ENCODE measurements around the gene HOXC4.
"Not testable (repeated sequence)": the region's sequence is repeated elsewhere in the genome, so short reads cannot be mapped to it uniquely, and the experiment has no call there.

HOXC4 gene

DNA sequence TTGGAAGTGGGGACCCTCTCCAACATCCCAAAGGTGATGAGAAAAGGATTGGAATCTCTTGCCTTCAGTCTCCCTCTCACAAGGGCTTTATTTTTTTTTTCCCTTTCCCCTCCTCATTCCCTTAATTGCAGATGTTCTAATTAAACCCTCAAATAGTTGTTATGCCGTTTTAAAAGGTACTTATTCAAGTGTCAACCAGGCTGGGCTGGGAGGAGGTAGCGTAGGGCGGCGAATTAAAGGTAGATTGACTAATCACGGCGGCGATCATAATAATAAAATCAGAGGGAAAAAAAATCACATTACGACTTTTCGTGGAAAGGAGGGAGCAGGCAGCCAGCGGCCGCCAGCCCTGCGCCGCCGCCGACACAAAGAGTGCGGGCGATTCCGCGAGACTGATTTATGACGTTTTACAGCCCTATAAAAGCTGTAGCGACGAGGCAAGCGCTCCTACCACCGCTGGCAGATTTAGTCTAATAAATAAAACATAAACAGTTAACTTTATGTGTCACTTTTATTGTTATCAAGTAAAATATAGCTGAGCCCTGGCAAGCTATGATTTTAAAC, 1.7 kb upstream of the HOXC4 start:
- in situ Hi-C loops (cut with HindIII; ENCODE audit: low sequenced_read_pairs) = no loop called here

DNA sequence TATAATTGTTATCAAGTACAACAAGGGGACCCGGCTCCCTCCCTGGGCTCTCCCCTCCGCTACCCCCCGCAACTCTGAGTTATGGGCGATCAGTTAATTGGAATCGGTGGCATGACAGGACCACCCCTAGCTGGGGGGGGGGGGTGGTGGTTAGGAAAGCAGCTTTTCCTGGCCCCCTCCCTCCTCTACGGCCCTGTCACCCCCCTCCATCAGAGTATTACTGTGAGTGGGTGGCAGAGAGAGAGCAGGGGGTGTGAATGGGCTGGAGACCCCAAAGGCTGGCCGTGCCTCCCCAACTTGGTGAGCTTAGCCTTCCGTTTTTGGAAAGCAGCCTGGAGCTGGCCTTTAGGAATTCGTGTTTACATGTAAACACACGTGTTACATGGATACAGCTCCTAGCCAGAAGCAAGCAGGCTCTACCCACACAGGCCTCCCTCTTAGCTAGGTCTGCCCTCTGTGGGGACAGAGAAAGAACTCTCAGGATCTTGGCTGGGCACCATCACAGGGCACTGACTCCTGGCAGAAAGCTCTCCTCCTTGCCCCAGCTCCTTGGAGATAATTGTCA, 1.1 kb upstream of the HOXC4 start:
- in situ Hi-C loops (cut with HindIII; ENCODE audit: low sequenced_read_pairs) = no loop called here

DNA sequence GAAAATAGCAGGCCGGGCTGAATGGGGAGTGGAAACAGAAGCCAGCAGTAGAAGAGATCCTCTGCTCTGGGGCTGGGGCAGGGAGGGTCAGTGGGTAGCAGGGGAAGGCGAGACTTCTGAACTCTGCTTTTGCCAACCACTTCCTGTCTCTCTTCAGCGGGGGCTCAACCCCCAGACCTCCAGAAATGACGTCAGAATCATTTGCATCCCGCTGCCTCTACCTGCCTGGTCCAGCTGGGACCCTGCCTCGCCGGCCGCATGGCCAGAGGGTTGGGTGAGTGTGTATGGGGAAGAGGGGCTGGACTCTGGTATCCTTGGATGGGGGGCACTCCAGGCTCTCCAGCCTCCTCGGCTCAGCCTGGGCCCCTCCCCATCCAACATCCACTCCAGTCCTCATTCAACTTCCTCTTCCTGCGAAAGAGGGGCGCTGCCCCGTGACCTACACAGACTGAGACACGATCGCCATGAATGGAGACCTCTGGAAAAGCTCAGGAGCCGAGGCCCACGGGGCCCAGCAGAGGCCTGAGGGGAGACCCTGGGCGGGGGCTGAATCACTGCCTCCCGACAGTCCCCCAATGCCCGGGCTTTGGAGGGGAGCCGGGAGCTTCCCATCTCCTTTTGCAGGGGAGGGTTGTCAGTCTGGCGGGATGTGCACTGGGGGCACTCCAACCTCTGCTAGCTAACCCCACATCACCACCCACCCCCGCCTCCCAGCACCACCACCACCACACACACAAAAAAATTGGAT, 458 bp upstream of the HOXC4 start:
- in situ Hi-C loops (cut with HindIII; ENCODE audit: low sequenced_read_pairs) = no loop called here

DNA sequence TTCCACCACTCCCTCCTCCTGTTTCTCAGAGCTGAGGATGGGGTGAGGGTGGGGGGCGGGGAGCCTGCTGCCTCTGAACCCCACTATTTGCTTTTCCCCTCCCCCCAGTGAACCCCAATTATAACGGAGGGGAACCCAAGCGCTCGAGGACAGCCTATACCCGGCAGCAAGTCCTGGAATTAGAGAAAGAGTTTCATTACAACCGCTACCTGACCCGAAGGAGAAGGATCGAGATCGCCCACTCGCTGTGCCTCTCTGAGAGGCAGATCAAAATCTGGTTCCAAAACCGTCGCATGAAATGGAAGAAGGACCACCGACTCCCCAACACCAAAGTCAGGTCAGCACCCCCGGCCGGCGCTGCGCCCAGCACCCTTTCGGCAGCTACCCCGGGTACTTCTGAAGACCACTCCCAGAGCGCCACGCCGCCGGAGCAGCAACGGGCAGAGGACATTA, 1.1 kb downstream of the HOXC4 start:
- in situ Hi-C loops (cut with HindIII; ENCODE audit: low sequenced_read_pairs) = no loop called here

DNA sequence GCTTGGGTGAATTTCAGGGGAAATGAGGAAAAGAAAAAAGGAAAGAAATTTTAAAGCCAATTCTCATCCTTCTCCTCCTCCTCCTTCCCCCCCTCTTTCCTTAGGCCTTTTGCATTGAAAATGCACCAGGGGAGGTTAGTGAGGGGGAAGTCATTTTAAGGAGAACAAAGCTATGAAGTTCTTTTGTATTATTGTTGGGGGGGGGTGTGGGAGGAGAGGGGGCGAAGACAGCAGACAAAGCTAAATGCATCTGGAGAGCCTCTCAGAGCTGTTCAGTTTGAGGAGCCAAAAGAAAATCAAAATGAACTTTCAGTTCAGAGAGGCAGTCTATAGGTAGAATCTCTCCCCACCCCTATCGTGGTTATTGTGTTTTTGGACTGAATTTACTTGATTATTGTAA, 1.9 kb downstream of the HOXC4 start:
- in situ Hi-C loops (cut with HindIII; ENCODE audit: low sequenced_read_pairs) = no loop called here

DNA sequence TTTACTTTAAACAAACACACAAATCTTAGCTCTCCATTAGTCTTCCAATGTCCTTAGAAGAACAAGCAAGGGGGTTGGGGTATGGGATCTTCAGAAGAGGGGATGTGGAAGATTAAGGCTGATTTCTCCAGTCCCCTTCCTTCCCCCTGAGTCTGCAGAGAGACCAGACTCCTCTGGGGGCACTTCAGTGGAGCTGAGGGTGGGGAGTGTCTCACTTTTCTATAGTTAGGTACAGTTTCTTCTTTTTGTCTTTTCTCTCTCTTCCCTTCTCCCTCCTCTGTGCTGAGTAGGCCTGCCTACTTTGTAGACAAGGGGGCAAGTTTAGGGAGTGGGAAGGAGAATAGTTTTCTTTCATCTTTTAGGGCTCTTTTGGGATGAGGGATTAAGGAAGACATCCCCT, 2.5 kb downstream of the HOXC4 start:
- in situ Hi-C loops (cut with HindIII; ENCODE audit: low sequenced_read_pairs) = no loop called here

DNA sequence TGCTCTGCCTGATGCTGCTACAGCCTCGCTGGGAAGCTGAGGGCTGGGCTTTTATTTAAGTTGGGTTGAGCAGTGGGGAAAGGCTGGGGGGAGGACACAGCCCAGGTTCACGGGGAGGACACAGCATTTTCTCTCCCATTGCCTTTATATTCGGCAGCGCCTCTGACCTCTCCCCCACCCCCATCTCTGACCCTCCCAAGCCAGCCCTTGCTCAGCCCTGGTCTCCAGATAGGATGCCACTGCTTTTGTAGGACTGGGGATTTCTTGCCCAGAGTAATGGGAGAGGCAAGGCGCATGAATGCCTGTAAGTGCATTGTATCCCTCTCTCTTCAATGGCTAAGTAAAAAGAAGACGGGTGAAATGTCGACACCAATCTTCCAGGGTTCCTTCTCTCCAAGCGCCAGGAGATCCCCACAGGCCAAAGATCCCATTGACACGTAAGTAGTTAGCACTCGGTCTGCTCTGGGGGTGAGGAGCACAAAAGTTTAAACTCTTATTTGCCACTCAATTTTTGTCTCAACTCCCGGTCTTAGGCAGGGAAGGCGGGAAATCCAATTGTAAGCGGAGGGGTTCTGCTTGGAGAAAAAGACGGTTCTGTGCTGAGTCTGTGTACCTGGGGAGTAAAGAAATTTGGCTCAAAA, 4.6 kb downstream of the HOXC4 start:
- in situ Hi-C loops (cut with HindIII; ENCODE audit: low sequenced_read_pairs) = no loop called here

DNA sequence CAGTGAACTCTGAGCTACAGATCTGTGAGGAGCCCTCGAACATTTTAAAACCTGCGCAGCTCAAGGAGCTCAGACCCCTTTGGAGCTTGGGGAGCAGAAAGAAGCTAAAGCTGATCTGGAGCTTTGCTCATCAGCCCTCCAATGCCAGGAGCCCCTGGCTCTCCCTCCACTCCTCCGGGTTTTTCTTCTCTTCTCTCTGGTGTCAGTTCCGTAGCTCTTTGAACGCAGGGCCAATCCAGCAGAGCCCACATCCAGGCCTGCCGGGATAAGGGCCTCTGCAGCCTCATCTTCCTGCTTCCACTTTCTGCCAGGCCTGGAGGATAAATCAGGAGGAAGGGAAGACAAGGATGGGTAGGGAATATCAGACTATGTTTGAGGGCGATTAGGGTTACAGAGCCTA, 6.0 kb downstream of the HOXC4 start:
- in situ Hi-C loops (cut with HindIII; ENCODE audit: low sequenced_read_pairs) = no loop called here

DNA sequence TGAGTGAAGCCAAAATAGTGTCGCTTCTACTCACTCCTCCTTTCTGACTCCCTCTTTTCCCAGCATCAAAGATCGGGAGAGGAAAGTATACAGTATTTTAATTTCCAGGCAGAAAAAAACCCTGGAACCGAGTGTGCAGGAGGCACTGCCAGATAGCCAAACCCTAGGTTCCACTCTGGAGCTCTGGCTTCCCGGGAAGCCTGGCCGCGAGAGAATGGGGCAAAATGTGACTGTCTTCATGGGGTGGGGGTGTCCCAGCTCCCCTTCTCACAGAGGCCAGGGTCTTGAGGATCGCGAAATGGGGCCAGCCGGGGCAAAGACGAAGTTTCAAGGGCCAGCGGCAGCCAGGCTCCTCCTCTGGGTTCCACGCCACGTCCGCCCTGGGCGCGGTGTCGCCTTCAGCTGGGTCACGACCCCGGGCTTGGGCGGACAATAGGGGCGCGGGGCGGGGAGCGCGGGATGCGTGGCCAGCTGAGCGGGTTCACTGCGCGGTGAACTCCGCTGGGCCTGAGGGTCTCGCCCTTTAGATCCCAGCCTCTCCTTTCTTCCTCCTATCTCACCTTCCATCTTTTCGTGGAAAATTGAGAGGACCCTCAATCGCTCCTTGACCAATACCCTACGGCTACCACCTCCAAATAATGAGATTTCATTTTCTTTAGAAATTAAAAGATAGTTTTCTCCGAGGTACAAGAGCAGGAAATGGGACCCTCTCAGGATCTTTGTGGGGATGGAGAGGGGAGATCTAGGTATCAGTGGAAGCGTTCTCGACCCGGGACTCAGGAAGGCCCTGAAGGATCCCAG, 6.7 kb downstream of the HOXC4 start:
- in situ Hi-C loops (cut with HindIII; ENCODE audit: low sequenced_read_pairs) = no loop called here

DNA sequence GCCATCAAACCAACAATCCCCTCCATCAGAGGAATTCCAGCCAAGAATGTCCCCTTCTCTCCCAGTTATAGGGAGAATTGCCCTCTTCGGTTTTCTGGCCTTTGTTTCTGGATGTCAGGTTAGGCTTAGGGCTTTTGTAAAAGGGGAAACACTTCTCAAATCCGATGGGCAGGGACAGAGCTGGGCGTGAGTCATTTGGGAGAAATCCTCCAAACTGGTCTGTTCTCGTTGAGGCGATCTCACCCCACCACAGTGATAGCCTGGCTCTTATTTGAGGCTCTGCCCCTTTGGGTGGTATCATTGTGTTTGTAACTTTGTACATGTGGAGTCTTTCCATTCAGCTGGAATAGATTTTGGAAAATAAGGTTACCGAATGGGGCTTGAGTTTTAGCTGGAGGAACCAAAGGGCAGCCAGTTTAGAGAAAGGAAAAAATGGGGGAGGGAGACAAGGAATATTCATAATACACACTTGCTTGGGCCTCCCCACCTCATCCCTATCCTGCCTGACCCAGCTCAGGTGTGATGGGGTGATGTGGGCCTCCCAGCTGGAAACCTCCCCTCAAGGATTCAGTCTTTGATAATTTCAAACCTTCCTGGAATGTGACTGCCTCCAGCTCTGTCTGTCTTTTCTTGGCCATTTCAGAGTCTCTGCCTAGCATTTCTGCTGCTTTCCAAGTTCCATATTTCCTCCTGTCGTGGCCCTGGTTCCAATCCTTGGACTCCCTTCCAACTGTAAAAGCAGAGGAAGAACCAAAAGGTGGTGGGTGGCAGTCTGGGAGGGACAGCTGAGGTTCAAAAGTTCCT, 7.5 kb downstream of the HOXC4 start:
- in situ Hi-C loops (cut with HindIII; ENCODE audit: low sequenced_read_pairs) = no loop called here

DNA sequence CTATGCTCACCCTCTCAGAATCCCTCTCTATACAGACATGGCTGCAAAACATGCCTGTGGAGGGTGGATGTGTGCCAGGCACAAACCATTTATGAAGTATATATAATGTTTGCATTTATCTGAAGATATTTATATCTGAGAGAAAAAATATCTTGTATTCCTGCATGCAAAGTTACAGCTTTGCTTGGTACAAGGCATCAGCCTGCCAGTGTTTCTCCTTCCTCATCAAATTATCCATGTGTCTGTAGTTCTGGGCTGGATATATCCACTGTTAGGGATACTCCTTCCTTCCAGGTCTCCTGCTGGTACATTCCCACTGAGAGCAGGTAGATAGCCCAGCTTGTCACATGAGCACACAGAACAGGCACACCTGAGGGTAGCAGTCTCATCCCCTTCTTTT, 12.0 kb downstream of the HOXC4 start:
- in situ Hi-C loops (cut with HindIII; ENCODE audit: low sequenced_read_pairs) = no loop called here

DNA sequence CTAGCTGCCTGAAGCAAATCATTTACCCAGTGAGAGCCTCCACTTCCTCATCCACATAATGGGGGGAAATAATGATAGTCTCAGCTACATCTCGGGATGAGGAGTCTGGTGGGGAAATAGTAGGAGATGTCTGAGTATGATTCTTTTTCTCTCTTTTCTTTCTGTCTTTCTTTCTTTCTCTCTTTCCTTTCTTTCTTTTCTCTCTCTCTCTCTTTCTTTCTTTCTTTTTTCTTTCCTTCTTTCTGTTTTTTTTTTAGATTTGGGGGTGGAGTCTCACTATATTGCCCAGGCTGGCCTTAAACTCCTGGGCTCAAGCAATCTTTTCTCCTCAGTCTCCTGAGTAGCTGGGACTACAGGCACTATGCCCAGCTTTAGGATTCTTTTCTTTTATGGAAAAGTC, 12.8 kb downstream of the HOXC4 start:
- in situ Hi-C loops (cut with HindIII; ENCODE audit: low sequenced_read_pairs) = no loop called here

DNA sequence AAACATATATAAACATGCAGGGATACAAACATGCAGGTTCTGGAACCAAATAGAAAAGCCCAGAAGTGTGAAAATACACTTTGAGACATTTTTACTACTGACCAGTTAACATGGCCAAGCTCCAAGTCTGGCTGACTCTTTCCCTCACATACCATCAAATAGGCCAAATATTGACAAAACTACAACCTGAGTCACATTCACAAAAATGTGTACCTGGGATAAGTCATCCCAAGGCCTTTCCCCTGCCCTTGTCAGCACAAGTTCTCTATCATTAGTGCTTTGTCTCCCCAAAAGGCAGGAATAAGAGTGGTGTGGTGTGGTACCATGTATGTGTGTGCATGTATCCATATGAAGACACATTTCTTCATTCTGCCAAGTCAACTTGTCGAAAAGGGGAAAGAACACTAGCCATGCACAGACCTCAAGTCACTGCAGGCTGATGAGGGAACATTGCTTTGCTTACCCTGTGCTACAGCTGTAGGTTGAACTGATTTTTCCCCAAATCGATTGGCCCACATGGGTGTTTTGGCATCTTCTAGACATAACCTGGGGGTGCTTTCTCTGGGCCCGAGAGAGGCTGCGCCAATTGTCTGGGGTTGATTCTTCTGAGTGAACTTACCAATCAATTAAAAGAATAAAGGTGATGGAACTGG, 14.9 kb downstream of the HOXC4 start:
- in situ Hi-C loops (cut with HindIII; ENCODE audit: low sequenced_read_pairs) = no loop called here

DNA sequence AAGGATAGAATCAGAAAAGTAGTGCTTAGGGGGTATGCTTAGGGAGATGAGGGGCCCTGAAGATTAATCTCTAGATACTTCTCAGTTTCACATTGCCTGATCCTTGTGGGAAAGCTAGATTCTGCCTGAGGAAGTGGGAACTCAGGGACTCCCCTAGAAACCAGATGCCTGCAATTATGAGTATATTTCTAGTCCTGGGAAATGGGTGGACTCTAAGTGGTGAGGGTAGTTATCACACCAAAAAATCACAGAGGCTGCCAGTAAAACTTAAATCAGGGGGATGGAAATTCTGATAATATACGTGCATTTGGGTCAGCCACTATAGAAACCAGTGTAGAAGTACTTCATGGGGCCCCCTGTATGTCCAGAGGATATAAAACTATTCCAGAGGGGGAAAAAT, 18.3 kb downstream of the HOXC4 start:
- in situ Hi-C loops (cut with HindIII; ENCODE audit: low sequenced_read_pairs) = no loop called here

DNA sequence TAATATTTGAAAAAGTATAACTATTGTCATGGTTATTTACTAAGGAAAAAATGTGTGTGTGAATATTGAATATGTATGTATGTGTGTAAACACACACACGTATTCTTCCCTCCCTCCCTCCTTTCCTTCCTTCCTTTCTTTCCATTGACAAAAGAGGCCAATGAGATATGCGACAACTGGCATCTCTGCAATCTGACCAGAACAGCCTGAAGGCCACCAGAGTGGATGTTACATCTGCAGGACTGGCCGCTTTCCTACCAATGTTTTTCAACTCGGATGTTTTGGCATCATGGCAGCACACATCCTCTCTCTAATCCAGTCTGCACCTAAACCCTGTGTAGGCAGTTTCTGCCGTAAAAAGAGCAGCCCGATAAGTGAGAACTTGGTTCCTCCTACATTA, 20.7 kb downstream of the HOXC4 start:
- in situ Hi-C loops (cut with HindIII; ENCODE audit: low sequenced_read_pairs) = no loop called here

DNA sequence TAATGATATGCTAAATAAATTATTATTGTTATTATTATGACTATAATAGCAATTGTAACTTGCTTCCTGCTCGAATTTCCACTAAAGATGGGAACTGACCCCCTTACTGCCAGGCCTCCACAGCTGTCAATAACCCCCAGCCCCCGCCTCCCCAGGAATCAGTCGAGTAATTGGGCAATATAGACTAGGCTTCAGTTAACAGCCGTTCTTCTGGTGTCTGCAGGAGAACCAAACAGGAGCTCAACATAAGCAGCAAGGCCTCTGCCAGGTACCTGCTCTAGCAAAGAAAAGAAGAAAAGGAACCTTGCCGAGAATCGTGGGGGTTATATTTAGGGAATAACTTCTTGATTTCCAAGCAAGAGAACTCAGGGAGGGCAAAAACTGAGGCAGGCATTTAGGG, 21.8 kb downstream of the HOXC4 start:
- in situ Hi-C loops (cut with HindIII; ENCODE audit: low sequenced_read_pairs) = no loop called here

DNA sequence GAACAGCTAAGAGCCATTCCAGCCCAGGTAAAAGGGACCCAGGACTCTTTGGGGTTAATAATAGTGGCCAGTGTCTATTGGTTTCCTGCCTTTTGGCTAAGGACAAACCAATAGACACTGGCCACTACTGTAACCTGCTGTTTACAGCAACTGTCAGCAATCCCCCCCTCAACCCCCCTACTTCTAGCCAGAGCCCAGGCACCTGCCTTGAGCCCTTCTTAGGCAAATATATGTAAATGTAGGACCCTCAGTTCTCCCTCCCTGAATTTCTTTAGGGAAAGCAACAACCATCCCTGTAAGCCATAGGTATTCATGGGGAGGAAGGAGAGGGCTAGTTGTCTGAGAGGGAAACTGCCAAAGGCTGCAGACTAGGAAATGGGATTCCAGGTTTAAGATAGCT, 22.3 kb downstream of the HOXC4 start:
- in situ Hi-C loops (cut with HindIII; ENCODE audit: low sequenced_read_pairs) = no loop called here

DNA sequence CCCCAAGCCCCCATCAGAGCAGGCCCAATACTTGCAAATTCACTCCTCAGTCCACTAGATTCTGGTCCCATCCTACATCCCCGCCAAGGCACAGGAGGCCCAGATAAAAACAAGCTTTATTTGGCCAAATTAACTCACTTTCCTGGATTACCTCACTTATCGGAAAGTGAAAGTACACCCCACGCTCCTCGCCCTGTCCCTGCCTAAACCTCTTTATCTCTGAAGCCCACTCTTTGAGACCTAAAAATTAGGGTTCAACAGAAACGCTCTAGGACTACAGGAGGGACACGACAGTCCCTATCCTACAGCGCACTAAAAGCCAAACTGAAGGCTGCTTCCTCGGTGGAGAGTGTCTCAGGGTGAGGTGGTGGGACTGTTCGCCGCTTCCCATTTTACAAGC, 24.2 kb downstream of the HOXC4 start:
- in situ Hi-C loops (cut with HindIII; ENCODE audit: low sequenced_read_pairs) = not testable (repeated sequence)

DNA sequence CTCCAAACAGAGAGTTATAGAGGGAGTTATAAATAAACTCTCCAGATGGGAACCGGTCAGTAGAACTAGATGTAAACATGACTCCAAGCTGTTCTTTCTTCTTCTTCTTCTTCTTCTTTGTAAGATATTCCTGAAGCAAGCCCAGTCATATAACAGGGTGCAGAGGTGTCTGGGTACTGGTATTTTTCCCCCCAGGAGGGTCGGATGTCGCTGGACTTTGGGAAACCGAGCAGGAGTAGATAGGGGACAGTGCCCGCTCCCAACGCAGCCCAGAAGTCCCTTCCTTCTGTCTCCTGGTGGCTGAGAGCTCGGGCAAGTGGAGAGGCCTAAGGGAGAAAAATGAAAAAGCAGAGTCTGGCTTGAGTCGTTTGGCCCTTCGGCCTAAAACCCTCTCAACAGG, 25.5 kb downstream of the HOXC4 start:
- in situ Hi-C loops (cut with HindIII; ENCODE audit: low sequenced_read_pairs) = not testable (repeated sequence)
